Activated CD4-positive, alpha-beta T cell treated with anti-CD3 and anti-CD28 coated beads, Interleukin-2, amount 10 ng/mL, durations not matched to agents 24 days and 14 days (primary cell): Measurements from ENCODE around the gene CTNNBL1. TPM values are rescaled to one million over a fixed set of nuclear protein-coding genes. Genes with fewer than 3 reads are reported as not detected.

Experiments
- DNase-seq: peaks from one replicate; pipeline ENCODE4 v3.0.0; 2022
- H3K27ac Mint-ChIP-seq: one replicate; pipeline ENCODE4 v1.8.0; 2022; ENCODE audit warnings: mild to moderate bottlenecking, mixed read lengths
- H3K27me3 Mint-ChIP-seq: one replicate; pipeline ENCODE4 v1.8.0; 2022; ENCODE audit warnings: mixed read lengths
- H3K36me3 Mint-ChIP-seq: one replicate; pipeline ENCODE4 v1.8.0; 2022; ENCODE audit warnings: low read depth, mild to moderate bottlenecking, mixed read lengths
- H3K4me1 Mint-ChIP-seq: one replicate; pipeline ENCODE4 v1.8.0; 2021; ENCODE audit warnings: mixed read lengths
- H3K4me3 Mint-ChIP-seq: one replicate; pipeline ENCODE4 v1.8.0; 2022; ENCODE audit warnings: mild to moderate bottlenecking, moderate library complexity, mixed read lengths
- H3K9me3 Mint-ChIP-seq: one replicate; pipeline ENCODE4 v1.8.0; 2021; ENCODE audit warnings: mixed read lengths
- intact Hi-C: fragments of 100-400 bp; cut with micrococcal nuclease; formaldehyde crosslinking; loops from one replicate; pipeline ENCODE4 v1.15.1; 2023
- total RNA-seq: library from RNA; stranded (reverse); gene quantifications from 2 replicates; pipeline ENCODE4 v1.2.3, GENCODE V29; 2022

CTNNBL1 gene
- total RNA-seq, 1 donor from 2014 or later = 105 TPM

GRCh38 chr20:37776049-37776448, 82.2 kb downstream of the CTNNBL1 start:
- H3K27me3 Mint-ChIP-seq = no peaks in the 10 kb centered on the region
- H3K36me3 Mint-ChIP-seq = peaks cover 29% of the 10 kb centered on the region
- H3K27ac Mint-ChIP-seq = no peak overlapping the region
- no peak for DNase-seq
- H3K4me3 Mint-ChIP-seq = no peak overlapping the region
- H3K9me3 Mint-ChIP-seq = no peaks in the 10 kb centered on the region
- H3K4me1 Mint-ChIP-seq = no peaks in the 10 kb centered on the region
- intact Hi-C loops = no loop called here

- no peak overlapping the region for H3K4me3 Mint-ChIP-seq
- H3K36me3 Mint-ChIP-seq = peaks cover 29% of the 10 kb centered on the region
- intact Hi-C loops = no loop called here
- H3K9me3 Mint-ChIP-seq = no peaks in the 10 kb centered on the region
- H3K27me3 Mint-ChIP-seq = no peaks in the 10 kb centered on the region
- no peak for DNase-seq
- H3K4me1 Mint-ChIP-seq = no peaks in the 10 kb centered on the region
- H3K27ac Mint-ChIP-seq = no peak overlapping the region
Observed at GRCh38 chr20:37776526-37776925, 82.7 kb downstream of the CTNNBL1 start.

GRCh38 chr20:37777012-37777950, 83.5 kb downstream of the CTNNBL1 start:
- no peaks in the 10 kb centered on the region for H3K4me1 Mint-ChIP-seq
- no peak overlapping the region for H3K27ac Mint-ChIP-seq
- intact Hi-C loops = no loop called here
- peaks cover 28% of the 10 kb centered on the region for H3K36me3 Mint-ChIP-seq
- H3K9me3 Mint-ChIP-seq = no peaks in the 10 kb centered on the region
- H3K27me3 Mint-ChIP-seq = no peaks in the 10 kb centered on the region
- no peak overlapping the region for H3K4me3 Mint-ChIP-seq
- DNase-seq = no peak

- no peak for DNase-seq
- H3K36me3 Mint-ChIP-seq = peaks cover 25% of the 10 kb centered on the region
- H3K4me3 Mint-ChIP-seq = no peak overlapping the region
- intact Hi-C loops = no loop called here
- no peaks in the 10 kb centered on the region for H3K4me1 Mint-ChIP-seq
- no peak overlapping the region for H3K27ac Mint-ChIP-seq
- no peaks in the 10 kb centered on the region for H3K9me3 Mint-ChIP-seq
- no peaks in the 10 kb centered on the region for H3K27me3 Mint-ChIP-seq
Observed at GRCh38 chr20:37777988-37778659, 84.3 kb downstream of the CTNNBL1 start.

GRCh38 chr20:37781626-37782025, 87.8 kb downstream of the CTNNBL1 start:
- intact Hi-C loops = no loop called here
- Mint-ChIP-seq H3K36me3 (peaks cover 31% of the 10 kb centered on the region), H3K4me1 (no peaks in the 10 kb centered on the region), H3K27me3 (no peaks in the 10 kb centered on the region), H3K9me3 (no peaks in the 10 kb centered on the region), H3K27ac (no peak overlapping the region), H3K4me3 (no peak overlapping the region)
- DNase-seq = no peak

GRCh38 chr20:37786043-37786442, 92.2 kb downstream of the CTNNBL1 start:
- no peak for DNase-seq
- no peak overlapping the region for H3K4me3 Mint-ChIP-seq
- no peaks in the 10 kb centered on the region for H3K9me3 Mint-ChIP-seq
- H3K36me3 Mint-ChIP-seq = peaks cover 45% of the 10 kb centered on the region
- intact Hi-C loops = no loop called here
- H3K27ac Mint-ChIP-seq = no peak overlapping the region
- H3K4me1 Mint-ChIP-seq = no peaks in the 10 kb centered on the region
- H3K27me3 Mint-ChIP-seq = no peaks in the 10 kb centered on the region

GRCh38 chr20:37789408-37789807, 95.6 kb downstream of the CTNNBL1 start:
- no peaks in the 10 kb centered on the region for H3K27me3 Mint-ChIP-seq
- H3K27ac Mint-ChIP-seq = no peak overlapping the region
- no peaks in the 10 kb centered on the region for H3K9me3 Mint-ChIP-seq
- H3K36me3 Mint-ChIP-seq = peaks cover 47% of the 10 kb centered on the region
- intact Hi-C loops = no loop called here
- no peaks in the 10 kb centered on the region for H3K4me1 Mint-ChIP-seq
- H3K4me3 Mint-ChIP-seq = no peak overlapping the region
- no peak for DNase-seq

GRCh38 chr20:37790900-37791299, 97.1 kb downstream of the CTNNBL1 start:
- H3K36me3 Mint-ChIP-seq = peaks cover 46% of the 10 kb centered on the region
- intact Hi-C loops = no loop called here

GRCh38 chr20:37796121-37796520, 102.3 kb downstream of the CTNNBL1 start:
- Mint-ChIP-seq H3K27me3 (no peaks in the 10 kb centered on the region), H3K27ac (no peak overlapping the region), H3K4me1 (no peaks in the 10 kb centered on the region), H3K4me3 (no peak overlapping the region), H3K9me3 (no peaks in the 10 kb centered on the region), H3K36me3 (peaks cover 29% of the 10 kb centered on the region)
- intact Hi-C loops = no loop called here
- no peak for DNase-seq

More at GRCh38 chr20:37790900-37791299, 97.1 kb downstream of the CTNNBL1 start:
- no peak overlapping the region for H3K27ac Mint-ChIP-seq
- H3K27me3 Mint-ChIP-seq = no peaks in the 10 kb centered on the region
- H3K4me1 Mint-ChIP-seq = no peaks in the 10 kb centered on the region
- no peaks in the 10 kb centered on the region for H3K9me3 Mint-ChIP-seq
- DNase-seq = no peak
- no peak overlapping the region for H3K4me3 Mint-ChIP-seq

GRCh38 chr20:37796733-37797132, 102.9 kb downstream of the CTNNBL1 start:
- H3K36me3 Mint-ChIP-seq = peaks cover 29% of the 10 kb centered on the region
- no peak overlapping the region for H3K27ac Mint-ChIP-seq
- no peaks in the 10 kb centered on the region for H3K9me3 Mint-ChIP-seq
- no peaks in the 10 kb centered on the region for H3K4me1 Mint-ChIP-seq
- no peak for DNase-seq
- H3K4me3 Mint-ChIP-seq = no peak overlapping the region
- H3K27me3 Mint-ChIP-seq = no peaks in the 10 kb centered on the region
- intact Hi-C loops = no loop called here

GRCh38 chr20:37797669-37798175, 103.9 kb downstream of the CTNNBL1 start:
- no peak overlapping the region for H3K27ac Mint-ChIP-seq
- no peaks in the 10 kb centered on the region for H3K27me3 Mint-ChIP-seq
- no peak overlapping the region for H3K4me3 Mint-ChIP-seq
- no peaks in the 10 kb centered on the region for H3K4me1 Mint-ChIP-seq
- intact Hi-C loops = no loop called here
- no peaks in the 10 kb centered on the region for H3K9me3 Mint-ChIP-seq
- no peak for DNase-seq
- H3K36me3 Mint-ChIP-seq = peaks cover 25% of the 10 kb centered on the region

GRCh38 chr20:37798312-37798711, 104.5 kb downstream of the CTNNBL1 start:
- Mint-ChIP-seq H3K9me3 (no peaks in the 10 kb centered on the region), H3K4me1 (no peaks in the 10 kb centered on the region)

GRCh38 chr20:37800618-37801017, 106.8 kb downstream of the CTNNBL1 start:
- Mint-ChIP-seq H3K4me3 (no peak overlapping the region), H3K27me3 (no peaks in the 10 kb centered on the region), H3K36me3 (peaks cover 24% of the 10 kb centered on the region), H3K9me3 (no peaks in the 10 kb centered on the region), H3K27ac (no peak overlapping the region), H3K4me1 (peaks cover 3% of the 10 kb centered on the region)
- DNase-seq = no peak
- intact Hi-C loops = no loop called here

More at GRCh38 chr20:37798312-37798711, 104.5 kb downstream of the CTNNBL1 start:
- Mint-ChIP-seq H3K27me3 (no peaks in the 10 kb centered on the region), H3K36me3 (peaks cover 29% of the 10 kb centered on the region), H3K27ac (no peak overlapping the region), H3K4me3 (no peak overlapping the region)
- DNase-seq = no peak
- intact Hi-C loops = no loop called here

- no peak for DNase-seq
- Mint-ChIP-seq H3K4me1 (peaks cover 3% of the 10 kb centered on the region), H3K36me3 (peaks cover 18% of the 10 kb centered on the region), H3K27ac (no peak overlapping the region), H3K4me3 (no peak overlapping the region), H3K27me3 (no peaks in the 10 kb centered on the region), H3K9me3 (no peaks in the 10 kb centered on the region)
- intact Hi-C loops = no loop called here
Observed at GRCh38 chr20:37801921-37802320, 108.1 kb downstream of the CTNNBL1 start.
